Activated CD4-positive, alpha-beta T cell treated with anti-CD3 and anti-CD28 coated beads, Interleukin-2, amount 50 U/mL, for 48 hours (primary cell): Measurements from ENCODE around the gene MUC5AC.
"Not testable (repeated sequence)": the region's sequence is repeated elsewhere in the genome, so short reads cannot be mapped to it uniquely, and the experiment has no call there.

ENCODE experiments used
- DNase-seq, 2 experiments: peaks; one replicate each; pipeline ENCODE4 v3.0.0-alpha.2; 2020

Gene MUC5AC

GRCh38 chr11:1178201-1178885 lies 20.6 kb downstream of the MUC5AC start:
- no peak for DNase-seq

- no peak for DNase-seq
Observed at GRCh38 chr11:1178906-1179305, 21.2 kb downstream of the MUC5AC start.

DNA sequence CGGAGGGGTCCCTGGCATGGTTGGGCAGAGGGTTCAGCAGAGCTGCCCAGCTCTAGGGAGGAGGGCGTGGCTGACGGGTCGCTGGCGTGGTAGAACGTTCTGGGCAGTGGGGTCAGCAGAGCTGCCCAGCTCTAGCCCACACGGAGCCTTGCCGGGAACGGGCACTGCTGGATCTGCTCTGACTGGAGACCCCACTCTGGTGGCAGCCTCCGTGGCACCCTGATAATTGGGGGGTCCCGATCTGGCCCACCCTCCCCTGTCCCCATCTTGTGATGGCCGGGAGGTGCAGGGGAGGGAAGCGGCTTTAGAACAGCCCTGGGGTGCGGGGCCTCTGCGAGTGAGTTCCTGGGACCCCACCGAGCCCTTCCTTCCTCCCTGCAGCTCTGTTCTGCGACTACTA lies 21.9 kb downstream of the MUC5AC start:
- no peak for DNase-seq

GRCh38 chr11:1180171-1180570 lies 22.4 kb downstream of the MUC5AC start:
- DNase-seq, result no peak

DNA sequence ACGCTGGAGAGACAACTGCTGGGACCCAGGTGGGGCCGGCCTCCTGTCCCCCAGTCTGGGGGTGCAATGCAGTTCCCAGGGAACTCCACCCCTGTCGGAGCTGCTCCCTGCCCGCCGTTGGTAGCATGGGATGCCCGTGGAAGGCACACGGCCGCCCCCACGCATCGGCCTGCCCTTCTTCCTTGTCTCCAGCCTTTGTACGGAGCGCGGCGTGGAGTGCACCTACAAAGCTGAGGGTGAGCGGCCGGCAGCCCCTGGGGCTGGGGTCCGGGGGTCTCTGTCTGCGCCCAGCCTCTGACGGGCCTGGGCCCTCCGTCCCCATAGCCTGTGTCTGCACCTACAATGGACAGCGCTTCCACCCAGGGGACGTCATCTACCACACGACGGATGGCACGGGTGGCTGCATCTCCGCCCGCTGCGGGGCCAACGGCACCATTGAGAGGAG lies 23.2 kb downstream of the MUC5AC start:
- no peak for DNase-seq

DNA sequence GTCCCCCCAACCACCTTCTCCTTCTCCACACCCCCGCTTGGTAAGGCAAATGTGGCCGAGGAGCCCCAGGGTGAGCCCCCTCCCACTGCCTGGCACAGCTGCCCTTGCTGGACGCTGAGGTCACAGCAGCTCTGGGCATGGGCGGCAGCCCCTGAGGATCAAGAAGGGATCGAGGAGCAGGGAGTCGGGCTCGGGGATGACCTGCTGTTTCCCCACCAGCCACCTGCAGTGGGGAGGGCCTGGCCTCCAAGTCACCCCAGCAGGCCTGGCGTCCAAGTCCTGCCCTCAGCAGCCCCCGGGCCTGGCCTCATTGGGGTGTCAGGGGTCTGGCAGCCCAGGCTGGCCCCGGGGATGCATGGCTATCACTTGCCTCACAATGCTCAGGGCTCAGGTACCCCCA lies 23.7 kb downstream of the MUC5AC start:
- DNase-seq, result no peak

GRCh38 chr11:1181853-1182535 lies 24.2 kb downstream of the MUC5AC start:
- no peak for DNase-seq

- DNase-seq, result not testable (repeated sequence)
Observed at GRCh38 chr11:1184139-1184538, 26.4 kb downstream of the MUC5AC start.

- DNase-seq, result not testable (repeated sequence)
Observed at GRCh38 chr11:1188451-1189130, 30.8 kb downstream of the MUC5AC start.

GRCh38 chr11:1189816-1190215 lies 32.1 kb downstream of the MUC5AC start:
- DNase-seq, result not testable (repeated sequence)

GRCh38 chr11:1191786-1192470 lies 34.2 kb downstream of the MUC5AC start:
- DNase-seq, result not testable (repeated sequence)

- DNase-seq, result no peak
Observed at GRCh38 chr11:1192741-1193325, 35.1 kb downstream of the MUC5AC start.

DNA sequence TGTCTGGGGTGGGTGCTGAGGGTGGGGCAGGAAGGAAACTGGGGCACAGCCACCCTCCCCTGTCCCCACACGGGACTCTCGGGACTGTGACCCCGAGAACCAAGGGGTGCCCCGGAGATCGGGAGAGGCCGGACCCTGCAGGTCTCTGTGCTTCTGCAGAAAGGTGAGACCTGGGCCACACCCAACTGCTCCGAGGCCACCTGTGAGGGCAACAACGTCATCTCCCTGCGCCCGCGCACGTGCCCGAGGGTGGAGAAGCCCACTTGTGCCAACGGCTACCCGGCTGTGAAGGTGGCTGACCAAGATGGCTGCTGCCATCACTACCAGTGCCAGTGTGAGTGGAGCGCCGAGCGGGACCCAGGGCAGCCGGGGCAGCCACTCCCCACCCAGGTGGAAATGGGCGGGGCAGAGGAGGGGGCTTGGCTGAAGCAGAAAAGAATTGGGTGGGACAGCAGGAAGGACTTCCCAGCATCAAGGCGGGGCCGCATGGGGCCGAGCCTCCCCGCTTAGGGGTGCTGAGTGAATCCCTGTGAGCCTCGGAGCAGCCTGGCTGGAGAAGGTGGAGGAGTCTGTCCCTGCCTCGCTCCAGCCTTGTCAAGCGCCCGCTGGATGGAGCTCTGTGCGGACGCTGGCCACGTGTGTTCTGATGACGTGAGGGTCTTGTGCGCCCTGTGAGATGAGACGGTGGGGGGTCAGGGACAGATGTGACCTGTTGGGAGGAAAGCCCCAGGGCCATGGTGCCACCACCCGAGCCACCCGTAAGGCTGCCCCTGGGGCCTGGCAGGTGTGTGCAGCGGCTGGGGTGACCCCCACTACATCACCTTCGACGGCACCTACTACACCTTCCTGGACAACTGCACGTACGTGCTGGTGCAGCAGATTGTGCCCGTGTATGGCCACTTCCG lies 35.8 kb downstream of the MUC5AC start:
- no peak for DNase-seq

DNA sequence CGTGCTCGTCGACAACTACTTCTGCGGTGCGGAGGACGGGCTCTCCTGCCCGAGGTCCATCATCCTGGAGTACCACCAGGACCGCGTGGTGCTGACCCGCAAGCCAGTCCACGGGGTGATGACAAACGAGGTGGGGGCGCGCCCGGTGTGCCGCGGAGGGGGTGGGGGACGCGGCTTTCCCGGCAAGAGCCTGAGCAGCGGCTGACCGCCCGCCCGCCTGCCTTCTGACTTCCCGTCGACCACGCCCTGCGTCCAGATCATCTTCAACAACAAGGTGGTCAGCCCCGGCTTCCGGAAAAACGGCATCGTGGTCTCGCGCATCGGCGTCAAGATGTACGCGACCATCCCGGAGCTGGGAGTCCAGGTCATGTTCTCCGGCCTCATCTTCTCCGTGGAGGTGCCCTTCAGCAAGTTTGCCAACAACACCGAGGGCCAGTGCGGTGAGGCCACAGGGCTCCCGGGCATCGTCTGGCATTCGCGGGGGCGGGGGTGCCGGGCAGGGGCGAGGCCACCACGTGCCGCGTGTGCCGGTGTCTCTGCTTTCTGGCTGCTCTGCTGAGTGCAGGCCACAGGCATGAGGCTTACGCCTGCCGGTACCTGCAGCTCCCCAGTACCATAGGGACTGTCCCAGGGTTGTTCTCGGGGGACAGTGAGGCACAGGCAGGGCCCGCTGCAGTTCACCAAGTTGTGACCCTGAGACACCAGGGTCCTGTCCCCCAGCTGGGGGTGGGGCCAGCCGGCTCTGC lies 36.7 kb downstream of the MUC5AC start:
- DNase-seq, result no peak

GRCh38 chr11:1194977-1195681 lies 37.4 kb downstream of the MUC5AC start:
- DNase-seq, result no peak

- DNase-seq, result no peak
Observed at GRCh38 chr11:1195682-1196515, 38.1 kb downstream of the MUC5AC start.

DNA sequence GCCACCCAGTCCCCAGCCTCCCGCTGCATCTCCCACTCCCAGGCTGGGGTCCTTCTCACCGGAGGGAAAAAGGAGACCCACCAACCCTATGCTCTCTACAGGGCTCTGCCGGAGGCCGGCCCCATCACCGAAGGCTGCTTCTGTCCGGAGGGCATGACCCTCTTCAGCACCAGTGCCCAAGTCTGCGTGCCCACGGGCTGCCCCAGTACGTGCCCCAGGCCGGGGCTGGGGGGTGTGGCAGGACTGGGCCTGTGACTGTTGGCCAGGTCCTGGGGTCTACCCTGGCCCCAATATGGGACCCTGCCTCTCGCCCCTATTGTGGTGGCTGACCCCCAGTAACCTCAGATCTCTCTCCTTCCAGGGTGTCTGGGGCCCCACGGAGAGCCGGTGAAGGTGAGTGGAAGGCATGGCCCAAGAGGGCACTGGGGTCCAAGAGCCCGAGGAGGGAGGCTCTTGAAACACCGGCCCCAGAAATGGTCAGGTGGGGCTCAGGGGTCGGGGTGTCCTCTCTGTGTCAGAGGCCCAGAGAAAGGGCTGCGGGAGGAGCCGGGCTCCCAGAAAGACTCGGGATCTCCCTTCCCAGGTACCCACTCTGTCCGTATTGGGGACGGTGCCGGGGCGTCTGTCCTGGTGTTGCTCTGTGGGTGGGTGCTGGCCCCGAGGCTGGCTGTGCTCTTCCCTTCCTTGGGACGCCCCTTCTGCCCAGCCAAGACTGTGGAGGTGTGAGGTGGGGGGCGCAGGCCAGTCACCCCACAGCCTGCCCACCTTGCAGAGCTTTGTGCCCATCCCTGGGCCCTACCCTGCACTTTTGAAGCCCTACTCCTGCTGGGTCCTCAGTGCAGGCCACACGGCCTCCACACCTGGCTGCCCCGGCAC lies 39.0 kb downstream of the MUC5AC start:
- DNase-seq, result no peak

- DNase-seq, result no peak
Observed at GRCh38 chr11:1197431-1197885, 39.7 kb downstream of the MUC5AC start.
